NCI-H82 (cell line): ENCODE measurements around the gene ATP8B2.
A peak's percentile ranks its signal among the peaks of the same experiment; 100 is the strongest.
"Not testable (repeated sequence)": the region's sequence is repeated elsewhere in the genome, so short reads cannot be mapped to it uniquely, and the experiment has no call there.

Experiments
- DNase-seq: peaks from one replicate; lab custom pipeline; 2025; lab: John Stamatoyannopoulos, UW

Gene ATP8B2

DNA sequence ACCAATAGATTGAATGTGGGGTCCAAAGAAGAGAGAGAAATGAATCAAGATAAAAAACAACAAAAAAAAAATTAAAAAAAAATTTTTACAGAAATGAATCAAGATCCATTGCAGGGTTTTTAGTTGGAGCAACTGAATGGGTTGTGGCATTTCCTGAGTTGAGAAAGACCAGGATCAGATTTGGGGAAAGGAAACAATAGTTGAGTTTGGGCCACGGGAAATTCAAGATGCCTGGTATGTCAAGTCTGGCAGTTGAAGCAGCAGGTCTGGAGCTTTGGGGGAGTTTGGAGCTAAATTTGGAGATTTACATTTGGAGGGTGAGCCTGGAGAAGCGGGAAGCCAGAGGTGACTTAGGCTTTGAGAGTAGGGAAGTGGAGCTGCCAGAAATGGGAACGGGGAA, 22.6 kb downstream of the ATP8B2 start:
- DNase-seq, result no peak

- DNase-seq, result no peak
Observed at GRCh38 chr1:154348429-154349076, 23.2 kb downstream of the ATP8B2 start.

- DNase-seq, result no peak
Observed at GRCh38 chr1:154349121-154349520, 23.8 kb downstream of the ATP8B2 start.

DNA sequence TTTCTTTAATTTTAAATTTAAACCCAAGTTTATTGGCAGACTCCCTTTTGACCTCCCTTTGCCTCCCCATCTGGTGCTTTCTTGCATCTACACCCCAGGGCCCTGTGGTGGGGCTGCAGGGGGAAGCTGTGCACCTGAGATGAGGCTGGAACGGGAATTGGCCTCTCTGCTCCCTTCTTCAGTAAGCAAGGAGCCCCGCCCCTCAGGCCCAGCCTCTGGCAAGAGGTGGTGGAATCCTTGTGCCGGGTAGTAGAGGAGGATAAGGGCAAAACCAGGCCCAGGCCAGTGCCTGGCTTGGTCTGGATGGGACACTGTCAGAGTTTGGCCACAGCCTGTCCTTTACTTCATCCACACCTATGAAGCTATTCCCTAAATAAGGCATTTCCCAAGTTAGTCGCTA, 25.1 kb downstream of the ATP8B2 start:
- no peak for DNase-seq

GRCh38 chr1:154351363-154352068, 26.2 kb downstream of the ATP8B2 start:
- DNase-seq, result no peak

GRCh38 chr1:154352245-154352580, 26.9 kb downstream of the ATP8B2 start:
- DNase-seq, result peak; percentile 49

DNA sequence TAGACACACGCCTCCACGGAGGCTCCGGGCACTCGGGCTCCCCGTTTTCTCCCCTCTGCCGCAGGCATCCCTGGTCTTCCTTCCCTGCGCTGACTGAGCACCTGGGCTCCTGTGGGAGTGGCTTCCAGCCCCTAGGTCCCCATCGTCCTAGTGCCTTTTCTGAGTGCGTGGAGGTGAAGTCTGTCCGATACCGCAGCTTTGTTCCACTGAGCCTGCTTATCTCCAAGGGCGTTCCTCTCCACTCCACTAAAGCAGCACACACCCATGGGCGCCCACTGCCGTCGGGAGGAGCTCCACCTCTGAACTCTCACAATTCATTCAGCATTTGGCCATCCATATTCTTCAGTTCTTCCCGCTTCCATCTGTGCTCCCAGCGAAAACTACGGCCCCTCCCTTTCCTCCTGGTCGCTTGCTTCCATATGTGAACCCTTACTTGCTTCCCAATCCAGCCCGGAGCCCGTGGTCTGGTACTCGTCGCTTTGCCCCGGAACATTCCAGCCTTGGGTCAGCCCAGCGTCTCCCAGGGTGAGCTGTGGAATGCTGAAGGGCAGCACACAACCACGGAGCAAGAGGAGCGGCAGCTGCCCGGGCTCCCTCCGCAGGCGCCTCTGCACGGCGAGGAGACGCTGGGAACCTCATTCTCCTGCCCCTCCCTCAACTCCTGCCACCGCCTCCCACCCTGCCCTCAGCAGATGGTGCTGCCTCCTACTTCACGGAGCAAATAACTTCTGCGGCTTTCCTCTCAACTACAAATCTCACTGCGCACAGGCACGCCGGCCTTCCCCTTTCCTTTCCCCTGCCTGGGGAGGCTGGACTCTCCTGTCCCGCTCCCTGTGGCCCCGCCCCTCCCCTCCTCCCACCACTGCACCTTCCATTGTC, 27.5 kb downstream of the ATP8B2 start:
- DNase-seq, result peak; percentile 85

GRCh38 chr1:154353460-154353904, 28.2 kb downstream of the ATP8B2 start:
- peak; percentile 21 for DNase-seq

- DNase-seq, result no peak
Observed at GRCh38 chr1:154353966-154354365, 28.6 kb downstream of the ATP8B2 start.

GRCh38 chr1:154358519-154358918, 33.2 kb downstream of the ATP8B2 start:
- DNase-seq, result no peak

GRCh38 chr1:154360288-154360687, 35.0 kb downstream of the ATP8B2 start:
- DNase-seq, result no peak

DNA sequence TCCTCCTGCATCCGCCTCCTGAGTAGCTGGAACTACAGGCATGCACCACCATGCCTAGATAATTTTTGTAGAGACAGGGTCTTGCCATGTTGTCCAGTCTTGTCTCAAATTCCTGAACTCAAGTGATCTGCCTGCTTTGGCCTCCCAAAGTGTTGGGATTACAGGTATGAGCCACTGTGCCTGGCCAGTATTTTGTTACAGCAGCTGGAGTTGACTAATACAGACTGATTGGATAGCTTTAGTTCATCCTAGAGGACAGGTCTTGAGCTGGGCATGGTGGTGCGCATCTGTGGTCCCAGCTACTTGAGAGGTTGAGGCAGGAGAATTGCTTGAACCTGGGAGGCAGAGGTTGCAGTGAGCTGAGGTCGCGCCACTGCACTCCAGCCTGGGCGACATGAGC, 35.6 kb downstream of the ATP8B2 start:
- not testable (repeated sequence) for DNase-seq

DNA sequence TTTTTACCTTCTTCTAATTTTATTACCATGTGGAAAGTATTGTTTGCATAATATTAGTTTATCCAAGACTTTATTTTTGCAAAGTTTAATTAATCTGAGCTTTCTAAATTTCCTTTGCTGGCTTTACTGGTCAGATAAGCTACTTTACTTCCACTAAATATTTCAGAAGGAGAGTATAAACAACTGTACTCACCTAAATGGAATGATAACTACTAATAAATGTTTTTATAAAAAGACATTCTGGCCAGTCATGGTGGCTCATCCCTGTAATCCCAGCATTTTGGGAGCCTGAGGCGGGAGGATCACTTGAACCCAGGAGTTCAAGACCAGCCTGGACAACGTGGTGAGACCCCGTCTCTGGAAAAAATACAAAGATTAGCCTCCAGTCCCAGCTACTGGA, 36.0 kb downstream of the ATP8B2 start:
- DNase-seq, result no peak

- no peak for DNase-seq
Observed at GRCh38 chr1:154371436-154371835, 46.1 kb downstream of the ATP8B2 start.

DNA sequence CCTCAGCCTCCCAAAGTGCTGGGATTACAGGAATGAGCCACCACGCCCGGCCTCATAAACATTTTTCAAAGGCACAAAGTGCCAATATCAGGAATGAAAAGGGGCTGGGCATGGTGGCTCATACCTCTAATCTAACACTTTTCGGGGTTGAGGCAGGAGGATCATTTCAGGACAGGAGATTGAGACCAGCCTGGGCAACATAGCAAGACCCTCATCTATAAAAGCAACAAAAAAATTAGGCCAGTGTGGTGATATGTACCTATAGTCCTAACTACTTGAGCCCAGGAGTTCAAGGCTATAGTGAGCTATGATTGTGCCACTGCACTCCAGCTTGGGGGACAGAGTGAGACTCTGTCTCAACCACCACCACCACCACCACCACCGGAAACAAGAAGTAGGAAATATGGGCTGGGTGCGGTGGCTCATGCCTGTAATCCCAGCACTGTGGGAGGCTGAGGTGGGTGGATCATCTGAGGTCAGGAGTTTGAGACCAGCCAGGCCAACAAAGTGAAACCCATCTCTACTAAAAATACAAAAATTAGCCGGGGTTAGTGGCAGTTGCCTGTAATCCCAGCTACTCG, 48.5 kb downstream of the ATP8B2 start:
- not testable (repeated sequence) for DNase-seq

DNA sequence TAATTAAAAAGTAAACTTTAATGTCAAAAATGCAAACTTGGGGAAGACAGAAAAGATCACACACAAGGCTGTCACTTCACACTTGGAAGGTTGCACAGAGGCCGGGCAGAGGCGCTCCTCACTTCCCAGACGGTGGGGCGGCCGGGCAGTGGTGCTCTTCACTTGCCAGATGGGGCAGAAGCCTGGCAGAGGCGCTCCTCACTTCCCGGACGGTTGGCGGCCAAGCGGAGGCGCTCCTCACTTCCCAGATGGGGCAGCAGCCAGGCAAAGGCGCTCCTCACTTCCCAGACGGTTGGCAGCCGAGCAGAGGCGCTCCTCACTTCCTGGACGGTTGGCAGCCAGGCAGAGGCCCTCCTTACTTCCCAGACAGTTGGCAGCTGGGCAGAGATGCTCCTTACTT, 54.0 kb downstream of the ATP8B2 start:
- no peak for DNase-seq

DNA sequence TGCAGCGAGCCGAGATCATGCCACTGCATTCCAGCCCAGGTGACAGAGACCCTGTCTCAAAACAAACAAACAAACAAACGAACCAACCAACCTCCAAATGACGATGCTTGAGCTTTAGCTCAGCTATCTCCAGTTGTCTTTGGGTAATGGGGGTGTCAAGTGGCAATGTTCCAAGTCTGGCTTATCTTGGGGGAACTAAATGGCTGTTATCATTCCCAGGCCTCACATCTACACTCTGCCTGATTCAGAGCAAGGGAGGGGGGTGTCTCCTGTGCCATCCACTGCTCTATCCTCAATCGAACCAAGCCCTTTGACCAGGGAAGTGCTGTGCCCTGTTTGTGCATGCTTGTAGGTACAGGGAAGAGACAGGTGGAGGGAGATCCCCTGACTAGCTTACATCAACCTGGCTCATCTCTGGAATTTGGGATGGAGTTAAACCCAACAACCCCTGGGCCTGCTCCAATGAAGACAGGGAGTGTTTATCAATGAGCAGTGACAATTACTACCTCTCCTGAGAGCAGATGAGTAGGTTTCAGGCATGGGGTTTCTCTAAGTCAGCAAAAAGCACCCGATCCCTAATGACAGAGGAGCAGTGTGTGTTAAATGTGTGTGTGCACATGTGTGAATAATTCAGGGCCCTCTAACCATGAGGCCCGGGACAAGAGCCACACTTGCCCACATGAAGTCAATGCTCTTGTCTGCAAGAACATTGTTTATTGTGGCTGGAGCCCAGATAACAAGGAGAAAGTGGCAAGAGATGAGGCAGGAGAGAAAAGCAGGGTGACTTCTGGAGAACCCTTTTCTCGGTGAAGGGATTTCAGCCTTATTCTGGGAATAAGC, 59.5 kb downstream of the ATP8B2 start:
- DNase-seq, result no peak

DNA sequence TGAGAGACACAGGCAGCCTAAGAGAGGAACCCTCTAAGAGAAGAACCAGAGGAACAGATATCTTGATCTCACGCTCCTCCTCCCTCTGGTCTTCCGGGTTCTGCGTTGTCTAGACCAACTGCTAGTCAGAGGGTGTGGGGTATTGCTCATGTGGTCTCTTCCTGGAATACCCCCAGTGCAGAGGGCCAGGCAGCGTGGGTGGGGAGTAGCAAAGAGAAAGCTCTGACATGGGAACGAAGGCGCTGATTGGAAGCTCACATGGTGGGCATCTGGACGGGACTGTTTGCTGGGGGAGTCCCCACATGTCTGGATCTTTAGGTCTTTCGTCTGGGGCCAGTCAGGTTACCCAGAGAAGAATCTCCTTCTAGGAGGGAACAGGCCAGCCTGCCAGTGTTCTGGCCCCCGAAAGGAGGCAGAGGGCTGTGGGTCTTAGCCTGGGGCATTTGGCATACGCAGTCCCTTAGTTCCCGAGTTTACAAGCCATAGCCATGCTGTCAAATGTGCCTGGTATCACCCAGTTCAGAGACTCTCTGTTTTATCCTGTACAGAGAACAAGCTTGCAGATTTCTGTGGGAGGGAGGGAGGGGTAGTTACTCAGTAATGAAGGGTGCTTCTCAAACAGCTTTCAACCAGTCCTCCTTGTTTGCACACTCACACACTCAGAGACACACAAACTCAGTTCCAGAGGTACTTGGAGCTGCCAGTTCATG, 61.5 kb downstream of the ATP8B2 start:
- DNase-seq, result no peak

DNA sequence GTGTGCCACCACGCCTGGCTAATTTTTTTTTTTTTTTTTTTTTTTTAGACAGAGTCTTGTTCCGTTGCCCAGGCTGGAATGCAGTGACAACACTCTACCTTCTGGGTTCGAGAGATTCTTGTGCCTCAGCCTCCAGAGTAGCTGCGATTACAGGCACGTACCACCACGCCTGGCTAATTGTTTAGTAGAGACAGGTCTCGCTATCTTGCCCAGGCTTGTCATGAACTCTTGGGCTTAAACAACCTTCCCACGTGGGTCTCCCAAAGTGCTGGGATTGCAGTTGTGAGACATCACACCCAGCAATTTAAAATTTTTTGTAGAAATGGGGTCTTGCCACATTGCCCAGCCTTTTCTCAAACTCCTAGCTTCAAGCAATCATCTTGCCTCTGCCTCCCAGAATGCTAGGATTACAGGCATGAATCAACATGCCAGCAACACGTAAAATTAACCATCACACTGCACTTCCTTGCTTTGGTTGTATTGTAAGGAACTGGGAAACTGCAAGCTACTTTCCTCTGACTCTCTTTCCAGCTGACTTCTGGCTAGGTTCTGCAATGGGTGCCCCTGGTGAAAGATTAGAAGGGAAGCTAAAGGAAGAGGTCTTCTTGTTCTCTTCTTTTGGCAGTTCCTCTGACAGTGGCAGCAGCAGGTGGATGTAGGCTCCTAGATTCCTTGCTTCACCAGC, 65.9 kb downstream of the ATP8B2 start:
- no peak for DNase-seq

- no peak for DNase-seq
Observed at GRCh38 chr1:154398141-154398540, 72.8 kb downstream of the ATP8B2 start.
